Breast epithelium (tissue), 4 donors: ENCODE results near the gene BCL2L2. TPM values are rescaled to one million over a fixed set of nuclear protein-coding genes. Genes with fewer than 3 reads are reported as not detected.

Experiments used
- DNase-seq, 2 donors: peaks; one replicate each; pipeline ENCODE4 v3.0.0-alpha.2; 2019; ENCODE audit warnings: low spot score in 2 of 2
- H3K27ac ChIP-seq, 2 donors: fragments of 200-600 bp; sonication (generic) in 1 of 2; one replicate each; pipeline ENCODE4 v1.5.1; 2016 to 2019; ENCODE audit warnings: mild to moderate bottlenecking in 1 of 2
- H3K27me3 ChIP-seq, 2 donors: fragments of 200-600 bp; sonication (generic) in 1 of 2; one replicate each; pipeline versions ENCODE4 v1.5.1 to v1.6.0; 2017 to 2019; ENCODE audit warnings: control low read depth in 1 of 2, mild to moderate bottlenecking in 1 of 2
- H3K36me3 ChIP-seq: fragments of 200-600 bp; one replicate; pipeline ENCODE4 v1.5.1; 2019
- H3K4me1 ChIP-seq, 2 donors: fragments of 200-600 bp; sonication (generic); one replicate each; pipeline ENCODE4 v1.5.1; 2016 to 2019; ENCODE audit warnings: control low read depth in 1 of 2
- H3K4me3 ChIP-seq, 3 donors: fragments of 200-600 bp; sonication (generic); 1 replicate in 2 of 3; 2 replicates in 1 of 3; pipeline ENCODE4 v1.5.1; 2016 to 2019; ENCODE audit warnings: mild to moderate bottlenecking in 3 of 3, moderate library complexity in 2 of 3
- H3K9me3 ChIP-seq, 2 donors: fragments of 200-600 bp; sonication (generic) in 1 of 2; one replicate each; pipeline ENCODE4 v1.5.1; 2016 to 2019; ENCODE audit warnings: control low read depth in 1 of 2
- CTCF ChIP-seq, 3 donors: fragments of 450-650 bp; IDR thresholded peaks; one replicate each; pipeline ENCODE4 v1.5.1; 2016 to 2017; ENCODE audit warnings: antibody characterized with exemption in 3 of 3, mild to moderate bottlenecking in 3 of 3, moderate library complexity in 3 of 3
- POLR2A ChIP-seq: fragments of 450-650 bp; IDR thresholded peaks from one replicate; pipeline ENCODE4 v1.6.1; 2016; ENCODE audit warnings: antibody characterized with exemption, mild to moderate bottlenecking, moderate library complexity
- POLR2AphosphoS5 ChIP-seq, 3 donors: sonication (generic); formaldehyde crosslinking; IDR thresholded peaks; one replicate each; pipeline ENCODE4 v1.6.1; 2017; ENCODE audit warnings: antibody characterized with exemption in 3 of 3
- intact Hi-C: fragments of 100-400 bp; cut with DNase I; formaldehyde crosslinking; loops from one replicate; pipeline ENCODE4 v1.15.1; 2023; ENCODE audit warnings: low total_unique reads
- total RNA-seq, 3 donors: library from RNA; depleted of rRNA; stranded (reverse); fragments of >200 nt; gene quantifications; one replicate each; pipeline ENCODE4 v1.1.0, GENCODE V29; 2016

BCL2L2 gene
- total RNA-seq, 3 donors from 2014 or later, result 28.8 to 55.5 (median 48.2) TPM

GRCh38 chr14:23344481-23344880 lies 37.8 kb downstream of the BCL2L2 start:
- Histone ChIP-seq H3K27me3 (no peaks in the 10 kb centered on the region), H3K36me3 (no peaks in the 10 kb centered on the region), H3K9me3 (no peaks in the 10 kb centered on the region), H3K27ac (no peak overlapping the region), H3K4me1 (no peaks in the 10 kb centered on the region), H3K4me3 (no peak overlapping the region)
- no peak for DNase-seq
- intact Hi-C loops, result no loop called here
- TF ChIP-seq POLR2A (no peak), POLR2AphosphoS5 (IDR thresholded peaks at IDR 0.05) (no peak), CTCF (IDR thresholded peaks at IDR 0.05) (no peak)

DNA sequence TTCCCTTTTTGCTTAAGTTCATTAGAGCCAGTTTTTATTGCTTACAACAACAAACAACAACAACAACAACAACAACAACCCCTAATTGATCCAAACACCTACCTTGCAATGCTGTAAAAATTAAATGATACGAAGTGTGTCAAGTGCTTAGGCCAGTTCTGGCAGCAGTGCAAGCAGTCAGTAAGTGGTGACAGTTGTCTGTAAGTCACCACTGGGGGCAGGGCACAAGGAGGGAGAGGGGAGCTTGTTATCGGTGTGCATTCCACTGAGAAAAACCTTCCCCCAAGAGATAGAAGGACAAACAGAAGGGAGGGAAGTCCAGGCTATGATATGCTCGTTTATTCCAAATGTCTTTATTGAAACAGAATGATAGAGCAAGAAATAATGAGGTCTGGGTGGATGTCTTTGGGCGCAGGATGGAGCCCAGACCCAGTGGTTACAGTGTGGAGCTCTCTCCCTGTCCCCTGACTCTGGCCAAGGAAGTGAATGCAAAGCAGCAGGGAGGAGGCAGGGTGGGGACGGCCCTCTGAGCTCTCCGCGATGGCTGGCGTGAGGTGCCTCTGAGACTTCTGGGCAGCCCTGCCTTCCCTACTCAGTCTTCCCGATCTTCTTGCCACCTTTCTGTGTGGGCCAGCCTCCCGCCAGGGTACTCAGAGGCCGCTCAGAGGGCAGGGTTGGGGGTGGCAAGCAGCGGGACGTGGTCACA lies 39.5 kb downstream of the BCL2L2 start:
- intact Hi-C loops, result no loop called here
- TF ChIP-seq POLR2AphosphoS5 (IDR thresholded peaks at IDR 0.05) (no peak), CTCF (IDR thresholded peaks at IDR 0.05) (no peak), POLR2A (no peak)

DNA sequence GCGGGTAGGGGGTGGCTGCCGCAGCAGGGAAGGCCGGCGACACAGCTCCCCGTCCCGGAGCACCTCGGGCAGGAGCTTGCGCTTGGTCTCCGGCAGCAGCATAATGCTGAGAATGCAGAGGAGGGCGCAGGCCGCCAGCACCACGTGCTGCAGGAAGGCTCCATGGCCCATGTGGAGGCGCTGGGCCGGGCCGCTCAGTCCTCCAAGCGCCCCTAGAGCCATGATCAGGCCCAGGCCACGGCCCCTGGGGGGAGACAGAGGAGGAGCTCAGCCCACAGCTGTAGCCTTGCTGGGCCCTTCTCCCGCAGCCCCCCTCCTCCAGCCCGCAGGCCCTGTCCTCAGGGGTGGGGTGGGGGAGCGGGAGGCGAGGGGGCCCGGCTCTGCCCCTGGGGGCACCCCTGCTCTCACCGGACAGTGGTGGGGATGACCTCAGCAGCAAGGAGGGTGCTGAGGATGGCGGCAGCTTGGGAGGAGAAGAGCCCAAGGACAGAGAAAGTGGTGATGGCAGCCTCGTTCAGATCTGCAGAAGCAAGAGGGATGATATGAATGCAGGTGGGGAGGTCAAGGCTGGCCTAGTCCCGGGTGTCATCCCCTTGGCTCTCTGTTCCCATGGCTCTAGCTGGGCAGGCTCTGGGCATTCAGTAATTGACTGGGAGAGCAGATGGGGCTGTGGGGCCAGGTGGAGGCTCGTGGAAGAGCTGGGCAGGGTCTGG lies 40.2 kb downstream of the BCL2L2 start:
- intact Hi-C loops, result no loop called here
- H3K27me3 ChIP-seq, result no peaks in the 10 kb centered on the region
- no peaks in the 10 kb centered on the region for H3K4me1 ChIP-seq
- DNase-seq, result no peak
- H3K36me3 ChIP-seq, result no peaks in the 10 kb centered on the region
- TF ChIP-seq CTCF (IDR thresholded peaks at IDR 0.05), result no peak
- TF ChIP-seq POLR2A, result no peak
- no peak for TF ChIP-seq POLR2AphosphoS5 (IDR thresholded peaks at IDR 0.05)
- no peak overlapping the region for H3K27ac ChIP-seq
- H3K4me3 ChIP-seq, result no peak overlapping the region
- no peaks in the 10 kb centered on the region for H3K9me3 ChIP-seq

More for the DNA sequence above, 39.5 kb downstream of the BCL2L2 start:
- no peaks in the 10 kb centered on the region for H3K4me1 ChIP-seq
- no peak overlapping the region for H3K27ac ChIP-seq
- H3K9me3 ChIP-seq, result no peaks in the 10 kb centered on the region
- H3K36me3 ChIP-seq, result no peaks in the 10 kb centered on the region
- H3K27me3 ChIP-seq, result no peaks in the 10 kb centered on the region
- DNase-seq, result no peak
- H3K4me3 ChIP-seq, result no peak overlapping the region

GRCh38 chr14:23347406-23348296 lies 41.0 kb downstream of the BCL2L2 start:
- intact Hi-C loops, result no loop called here
- Histone ChIP-seq H3K4me1 (no peaks in the 10 kb centered on the region), H3K27me3 (no peaks in the 10 kb centered on the region), H3K4me3 (no peak overlapping the region), H3K9me3 (no peaks in the 10 kb centered on the region), H3K27ac (no peak overlapping the region), H3K36me3 (no peaks in the 10 kb centered on the region)
- DNase-seq, result no peak
- TF ChIP-seq POLR2A (no peak), POLR2AphosphoS5 (IDR thresholded peaks at IDR 0.05) (no peak), CTCF (IDR thresholded peaks at IDR 0.05) (no peak)
